NCI-H748 treated with DMSO at 0.1 percent for 48 hours (cell line): ENCODE measurements around the gene OLIG1.
A peak's percentile ranks its signal among the peaks of the same experiment; 100 is the strongest.

Source experiments
- DNase-seq: peaks from one replicate; lab custom pipeline; 2025; lab: John Stamatoyannopoulos, UW

OLIG1 gene

GRCh38 chr21:33069994-33070743, at the start of gene OLIG1:
OLIG1 (plus strand) TSS chr21:33070141; CDS start chr21:33070247, 106 bp downstream.
- peak; percentile 44 for DNase-seq

GRCh38 chr21:33020558-33021100, 49.3 kb upstream of the OLIG1 start:
- DNase-seq = no peak

GRCh38 chr21:33021150-33021549, 48.8 kb upstream of the OLIG1 start:
- no peak for DNase-seq

GRCh38 chr21:33021667-33022066, 48.3 kb upstream of the OLIG1 start:
- DNase-seq = no peak

- no peak for DNase-seq
Observed at GRCh38 chr21:33022489-33022827, 47.5 kb upstream of the OLIG1 start.

GRCh38 chr21:33022828-33023573, 46.9 kb upstream of the OLIG1 start:
- DNase-seq = no peak

- DNase-seq = peak; percentile 12
Observed at GRCh38 chr21:33023574-33024200, 46.3 kb upstream of the OLIG1 start.

GRCh38 chr21:33024201-33025103, 45.5 kb upstream of the OLIG1 start:
- no peak for DNase-seq

GRCh38 chr21:33025106-33025488, 44.8 kb upstream of the OLIG1 start:
- no peak for DNase-seq

- peak; percentile 68 for DNase-seq
Observed at GRCh38 chr21:33025489-33026442, 44.2 kb upstream of the OLIG1 start, which contains the start of gene OLIG2. OLIG2 (plus strand) TSS chr21:33025935; CDS start chr21:33026863, 928 bp downstream.

GRCh38 chr21:33026443-33026858, 43.5 kb upstream of the OLIG1 start:
- DNase-seq = no peak

GRCh38 chr21:33026878-33027400, 43.0 kb upstream of the OLIG1 start:
- DNase-seq = no peak

- no peak for DNase-seq
Observed at GRCh38 chr21:33027401-33028286, 42.3 kb upstream of the OLIG1 start.

- DNase-seq = no peak
Observed at GRCh38 chr21:33028287-33028670, 41.7 kb upstream of the OLIG1 start.

GRCh38 chr21:33028773-33029384, 41.1 kb upstream of the OLIG1 start:
- DNase-seq = no peak

GRCh38 chr21:33029385-33029921, 40.5 kb upstream of the OLIG1 start:
- DNase-seq = no peak

GRCh38 chr21:33029975-33030461, 39.9 kb upstream of the OLIG1 start:
- DNase-seq = no peak

- no peak for DNase-seq
Observed at GRCh38 chr21:33030633-33031032, 39.3 kb upstream of the OLIG1 start.
